Fibroblast of peridontal ligament (primary cell): ENCODE data around the gene PML.

Source experiments
- DNase-seq: peaks from one replicate; pipeline ENCODE4 v3.0.0-alpha.2; 2010; ENCODE audit errors: extremely low read depth

The PML gene

GRCh38 chr15:74006774-74007639 is 12.5 kb downstream of the PML start:
- no peak for DNase-seq

GRCh38 chr15:74007820-74008371 is 13.4 kb downstream of the PML start:
- no peak for DNase-seq

GRCh38 chr15:74008901-74009300 is 14.4 kb downstream of the PML start:
- DNase-seq: no peak

- DNase-seq: peak; percentile 60
Observed at GRCh38 chr15:74010929-74011540, 16.5 kb downstream of the PML start.

- DNase-seq: peak; percentile 52
Observed at GRCh38 chr15:74011610-74012009, 17.1 kb downstream of the PML start.

GRCh38 chr15:74013374-74013894 is 18.9 kb downstream of the PML start:
- DNase-seq: no peak

GRCh38 chr15:74019734-74020133 is 25.2 kb downstream of the PML start:
- DNase-seq: no peak

GRCh38 chr15:74022706-74023470 is 28.4 kb downstream of the PML start:
- no peak for DNase-seq

GRCh38 chr15:74024687-74025086 is 30.2 kb downstream of the PML start:
- no peak for DNase-seq

- DNase-seq: no peak
Observed at GRCh38 chr15:74025436-74025835, 30.9 kb downstream of the PML start.

GRCh38 chr15:74027688-74028087 is 33.2 kb downstream of the PML start:
- no peak for DNase-seq

GRCh38 chr15:74028646-74029045 is 34.1 kb downstream of the PML start:
- DNase-seq: no peak

- no peak for DNase-seq
Observed at GRCh38 chr15:74032046-74032445, 37.5 kb downstream of the PML start.

- no peak for DNase-seq
Observed at GRCh38 chr15:74032606-74033561, 38.4 kb downstream of the PML start.

GRCh38 chr15:74034206-74034755 is 39.8 kb downstream of the PML start:
- no peak for DNase-seq

- no peak for DNase-seq
Observed at GRCh38 chr15:74035121-74036017, 40.9 kb downstream of the PML start.

GRCh38 chr15:74036271-74037170 is 42.0 kb downstream of the PML start:
- DNase-seq: peak; percentile 73
